HEK293 (cell line): ENCODE measurements around the gene PCDHGC4.
A peak's percentile ranks its signal among the peaks of the same experiment; 100 is the strongest.

Experiments used
- CTCF ChIA-PET: fragments of 350-600 bp; formaldehyde crosslinking; extraction: SDS; loops from one replicate; lab custom pipeline; 2021; ENCODE audit warnings: antibody characterized with exemption; lab: Yijun Ruan, JAX
- POLR2A ChIA-PET: fragments of 300-600 bp; formaldehyde crosslinking; extraction: SDS; loops from one replicate; lab custom pipeline; 2020; ENCODE audit warnings: antibody characterized with exemption, inconsistent platforms; lab: Yijun Ruan, JAX
- H3K27ac ChIP-seq: fragments of 200-500 bp; sonication (Bioruptor generic); 2 replicates; pipeline ENCODE4 v1.5.1; 2014; ENCODE audit warnings: low read depth, low read length, control low read depth, inconsistent platforms; ENCODE audit errors: extremely low read depth
- H3K36me3 ChIP-seq, 2 experiments: fragments of 200-500 bp in 1 of 2; sonication (Bioruptor generic) in 1 of 2; 1 replicate in 1 of 2; 2 replicates in 1 of 2; pipeline ENCODE4 v1.5.1; 2014 to 2017; ENCODE audit warnings: inconsistent platforms in 2 of 2, low read length in 2 of 2; ENCODE audit not compliant: control insufficient read depth in 2 of 2, insufficient read depth in 1 of 2
- H3K4me1 ChIP-seq: fragments of 200-500 bp; sonication (Bioruptor generic); 2 replicates; pipeline ENCODE4 v1.5.1; 2014; ENCODE audit warnings: mild to moderate bottlenecking, low read length, inconsistent platforms; ENCODE audit not compliant: control insufficient read depth, insufficient read depth
- H3K4me3 ChIP-seq: 2 replicates; pipeline ENCODE4 v1.5.1; 2011; ENCODE audit warnings: low read depth, mild to moderate bottlenecking, control low read depth, low read length, moderate library complexity
- H3K9me3 ChIP-seq: fragments of 200-500 bp; sonication (Bioruptor generic); 2 replicates; pipeline ENCODE4 v1.5.1; 2014; ENCODE audit warnings: low read depth, low read length, inconsistent platforms; ENCODE audit not compliant: control insufficient read depth, insufficient read depth
- GLIS2 ChIP-seq: fragments of 450-650 bp; formaldehyde crosslinking; IDR thresholded peaks from 2 replicates; pipeline ENCODE4 v1.5.1; 2016; ENCODE audit warnings: missing biosample characterization, missing genetic modification characterization
- KLF10 ChIP-seq: fragments of 450-650 bp; IDR thresholded peaks from 2 replicates; pipeline ENCODE4 v1.5.1; 2018; ENCODE audit warnings: missing biosample characterization, mild to moderate bottlenecking, missing genetic modification characterization
- KLF8 ChIP-seq: fragments of 450-650 bp; formaldehyde crosslinking; IDR thresholded peaks from 2 replicates; pipeline ENCODE4 v1.5.1; 2016; ENCODE audit warnings: missing biosample characterization, missing genetic modification characterization
- PRDM1 ChIP-seq: fragments of 450-650 bp; formaldehyde crosslinking; IDR thresholded peaks from 2 replicates; pipeline ENCODE4; 2016; ENCODE audit warnings: missing biosample characterization, missing genetic modification characterization
- SETDB1 ChIP-seq: IDR thresholded peaks from one replicate; pipeline ENCODE4 v1.6.1; 2017; ENCODE audit warnings: mild to moderate bottlenecking, low read length, moderate library complexity, mixed read lengths; ENCODE audit not compliant: insufficient read length
- TCF7L2 ChIP-seq: IDR thresholded peaks from 2 replicates; pipeline ENCODE4 v1.6.1; 2011; ENCODE audit warnings: low read depth, mild to moderate bottlenecking, inconsistent platforms, low read length, moderate library complexity, borderline replicate concordance
- YY1 ChIP-seq: fragments of 450-650 bp; formaldehyde crosslinking; IDR thresholded peaks from 2 replicates; pipeline ENCODE4 v1.5.1; 2018; ENCODE audit warnings: missing biosample characterization, missing genetic modification characterization
- YY2 ChIP-seq: fragments of 450-650 bp; formaldehyde crosslinking; IDR thresholded peaks from 2 replicates; pipeline ENCODE4 v1.5.1; 2016; ENCODE audit warnings: missing biosample characterization, missing genetic modification characterization
- ZBTB21 ChIP-seq: fragments of 450-650 bp; formaldehyde crosslinking; IDR thresholded peaks from 2 replicates; pipeline ENCODE4 v1.5.1; 2017; ENCODE audit warnings: missing biosample characterization, missing genetic modification characterization
- ZBTB48 ChIP-seq: fragments of 450-650 bp; formaldehyde crosslinking; IDR thresholded peaks from 2 replicates; pipeline ENCODE4 v1.5.1; 2016; ENCODE audit warnings: missing biosample characterization, missing genetic modification characterization
- ZNF132 ChIP-seq: fragments of 450-650 bp; formaldehyde crosslinking; IDR thresholded peaks from 2 replicates; pipeline ENCODE4 v1.5.1; 2017; ENCODE audit warnings: missing biosample characterization, missing genetic modification characterization, borderline replicate concordance
- ZNF18 ChIP-seq: fragments of 450-650 bp; formaldehyde crosslinking; IDR thresholded peaks from 2 replicates; pipeline ENCODE4 v1.5.1; 2016; ENCODE audit warnings: missing biosample characterization, missing genetic modification characterization
- ZNF24 ChIP-seq: fragments of 450-650 bp; formaldehyde crosslinking; IDR thresholded peaks from 2 replicates; pipeline ENCODE4 v1.5.1; 2016; ENCODE audit warnings: missing biosample characterization, missing genetic modification characterization
- ZNF266 ChIP-seq: fragments of 450-650 bp; formaldehyde crosslinking; IDR thresholded peaks from 2 replicates; pipeline ENCODE4 v1.5.1; 2016; ENCODE audit warnings: missing biosample characterization, missing genetic modification characterization, low read depth
- ZNF311 ChIP-seq: fragments of 450-650 bp; formaldehyde crosslinking; IDR thresholded peaks from 2 replicates; pipeline ENCODE4 v1.5.1; 2017; ENCODE audit warnings: missing biosample characterization, missing genetic modification characterization, borderline replicate concordance
- ZNF404 ChIP-seq: fragments of 450-650 bp; formaldehyde crosslinking; IDR thresholded peaks from 2 replicates; pipeline ENCODE4 v1.5.1; 2017; ENCODE audit warnings: missing biosample characterization, missing genetic modification characterization
- ZNF473 ChIP-seq: fragments of 450-650 bp; formaldehyde crosslinking; IDR thresholded peaks from 2 replicates; pipeline ENCODE4 v1.5.1; 2017; ENCODE audit warnings: missing biosample characterization, missing genetic modification characterization
- ZNF768 ChIP-seq: fragments of 450-650 bp; formaldehyde crosslinking; IDR thresholded peaks from 2 replicates; pipeline ENCODE4 v1.5.1; 2018; ENCODE audit warnings: missing biosample characterization, mild to moderate bottlenecking, missing genetic modification characterization
- ZSCAN4 ChIP-seq: fragments of 450-650 bp; formaldehyde crosslinking; IDR thresholded peaks from 2 replicates; pipeline ENCODE4 v1.5.1; 2017; ENCODE audit warnings: missing biosample characterization, missing genetic modification characterization
- TF ChIP-seq, protein P1 (sequence below): fragments of 450-650 bp; formaldehyde crosslinking; IDR thresholded peaks from 2 replicates; pipeline ENCODE4 v1.5.1; 2016; ENCODE audit warnings: missing biosample characterization, missing genetic modification characterization
- TF ChIP-seq, protein P2 (sequence below): fragments of 450-650 bp; formaldehyde crosslinking; IDR thresholded peaks from 2 replicates; pipeline ENCODE4 v1.5.0; 2017; ENCODE audit warnings: missing biosample characterization, missing genetic modification characterization, borderline replicate concordance
- TF ChIP-seq, protein P3 (sequence below): fragments of 450-650 bp; formaldehyde crosslinking; IDR thresholded peaks from 2 replicates; pipeline ENCODE4 v1.5.1; 2016; ENCODE audit warnings: missing biosample characterization, missing genetic modification characterization

PCDHGC4 gene

GRCh38 chr5:141512390-141512910 is 27.6 kb downstream of the PCDHGC4 start (continued):
- TF ChIP-seq, protein P1, sequence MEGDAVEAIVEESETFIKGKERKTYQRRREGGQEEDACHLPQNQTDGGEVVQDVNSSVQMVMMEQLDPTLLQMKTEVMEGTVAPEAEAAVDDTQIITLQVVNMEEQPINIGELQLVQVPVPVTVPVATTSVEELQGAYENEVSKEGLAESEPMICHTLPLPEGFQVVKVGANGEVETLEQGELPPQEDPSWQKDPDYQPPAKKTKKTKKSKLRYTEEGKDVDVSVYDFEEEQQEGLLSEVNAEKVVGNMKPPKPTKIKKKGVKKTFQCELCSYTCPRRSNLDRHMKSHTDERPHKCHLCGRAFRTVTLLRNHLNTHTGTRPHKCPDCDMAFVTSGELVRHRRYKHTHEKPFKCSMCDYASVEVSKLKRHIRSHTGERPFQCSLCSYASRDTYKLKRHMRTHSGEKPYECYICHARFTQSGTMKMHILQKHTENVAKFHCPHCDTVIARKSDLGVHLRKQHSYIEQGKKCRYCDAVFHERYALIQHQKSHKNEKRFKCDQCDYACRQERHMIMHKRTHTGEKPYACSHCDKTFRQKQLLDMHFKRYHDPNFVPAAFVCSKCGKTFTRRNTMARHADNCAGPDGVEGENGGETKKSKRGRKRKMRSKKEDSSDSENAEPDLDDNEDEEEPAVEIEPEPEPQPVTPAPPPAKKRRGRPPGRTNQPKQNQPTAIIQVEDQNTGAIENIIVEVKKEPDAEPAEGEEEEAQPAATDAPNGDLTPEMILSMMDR (tag by site-specific recombination) = peak; percentile 68
- TF ChIP-seq YY2 (tag by site-specific recombination) (no peak), TCF7L2 (no peak), PRDM1 (no peak), KLF10 (tag by site-specific recombination) (no peak), ZNF311 (tag by site-specific recombination) (no peak), ZBTB21 (no peak), SETDB1 (no peak), GLIS2 (tag by site-specific recombination) (no peak), KLF8 (tag by site-specific recombination) (no peak)

DNA sequence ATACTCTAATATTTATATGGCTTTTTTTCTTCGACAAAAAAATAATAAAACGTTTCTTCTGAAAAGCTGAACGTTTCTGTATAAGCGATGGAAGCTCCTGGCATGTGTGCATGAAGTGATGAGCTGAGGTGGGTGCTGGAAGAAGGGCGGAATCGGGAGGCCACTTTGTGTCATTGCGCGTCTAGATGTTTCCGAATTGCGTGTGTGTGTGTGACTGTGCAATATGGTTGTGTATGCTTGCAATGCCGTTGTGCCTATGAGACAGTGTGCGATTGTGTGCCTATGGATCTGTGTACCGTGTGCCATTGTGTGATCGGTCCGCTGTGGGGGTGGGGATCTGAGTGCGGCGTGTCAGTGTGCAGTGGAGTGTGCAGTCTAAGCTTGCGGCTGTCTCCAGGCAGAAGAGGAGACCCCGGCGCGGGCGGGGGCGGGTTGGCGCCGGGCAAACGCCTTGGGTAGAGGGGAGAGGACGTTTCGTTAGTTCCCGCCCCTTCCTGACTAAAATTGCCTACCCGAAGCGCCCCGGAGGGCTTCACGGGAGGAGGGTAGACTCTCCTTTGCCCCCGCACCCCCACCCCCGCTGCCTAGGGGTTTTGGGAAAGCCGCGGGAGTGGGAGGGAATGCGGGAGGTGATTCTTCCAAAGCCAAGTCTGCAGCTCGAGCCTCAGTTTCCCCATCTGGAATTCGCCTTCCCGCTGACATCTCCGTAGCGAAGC is 28.2 kb downstream of the PCDHGC4 start:
- Histone ChIP-seq H3K4me1 (no peaks in the 10 kb centered on the region; the same call in 1 of the 2 replicates), H3K36me3 (peaks cover 0 to 45% of the 10 kb centered on the region in 2 experiments; a peak in 1 of 3 replicates), H3K27ac (no peak overlapping the region), H3K9me3 (no peaks in the 10 kb centered on the region), H3K4me3 (no peak overlapping the region)
- CTCF ChIA-PET = interaction anchor here (0.5 to 5.8 kb wide), 22 partner anchors 10 to 434 kb away, joined by 3 to 67 read pairs (median 3); partner anchors contain the start of genes PCDHGA11, PCDHGA12, PCDHGA4 and PCDHGC5
- POLR2A ChIA-PET = interaction anchor here (1.2 to 2.3 kb wide), 2 partner anchors 37 to 38 kb away, joined by 3 to 7 read pairs; no protein-coding TSS in a partner anchor
- TF ChIP-seq ZSCAN4 (tag by site-specific recombination) (no peak), ZNF266 (no peak), YY1 (no peak), ZNF768 (tag by site-specific recombination) (no peak), ZNF473 (tag by site-specific recombination) (no peak), YY2 (tag by site-specific recombination) (no peak), ZNF24 (no peak), ZNF404 (no peak), ZBTB48 (tag by site-specific recombination) (no peak), ZNF132 (no peak), ZNF18 (tag by site-specific recombination) (no peak)
- TF ChIP-seq, protein P2, sequence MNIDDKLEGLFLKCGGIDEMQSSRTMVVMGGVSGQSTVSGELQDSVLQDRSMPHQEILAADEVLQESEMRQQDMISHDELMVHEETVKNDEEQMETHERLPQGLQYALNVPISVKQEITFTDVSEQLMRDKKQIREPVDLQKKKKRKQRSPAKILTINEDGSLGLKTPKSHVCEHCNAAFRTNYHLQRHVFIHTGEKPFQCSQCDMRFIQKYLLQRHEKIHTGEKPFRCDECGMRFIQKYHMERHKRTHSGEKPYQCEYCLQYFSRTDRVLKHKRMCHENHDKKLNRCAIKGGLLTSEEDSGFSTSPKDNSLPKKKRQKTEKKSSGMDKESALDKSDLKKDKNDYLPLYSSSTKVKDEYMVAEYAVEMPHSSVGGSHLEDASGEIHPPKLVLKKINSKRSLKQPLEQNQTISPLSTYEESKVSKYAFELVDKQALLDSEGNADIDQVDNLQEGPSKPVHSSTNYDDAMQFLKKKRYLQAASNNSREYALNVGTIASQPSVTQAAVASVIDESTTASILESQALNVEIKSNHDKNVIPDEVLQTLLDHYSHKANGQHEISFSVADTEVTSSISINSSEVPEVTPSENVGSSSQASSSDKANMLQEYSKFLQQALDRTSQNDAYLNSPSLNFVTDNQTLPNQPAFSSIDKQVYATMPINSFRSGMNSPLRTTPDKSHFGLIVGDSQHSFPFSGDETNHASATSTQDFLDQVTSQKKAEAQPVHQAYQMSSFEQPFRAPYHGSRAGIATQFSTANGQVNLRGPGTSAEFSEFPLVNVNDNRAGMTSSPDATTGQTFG (tag by site-specific recombination) = no peak
- TF ChIP-seq, protein P1 (tag by site-specific recombination) = no peak
- TF ChIP-seq, protein P3, sequence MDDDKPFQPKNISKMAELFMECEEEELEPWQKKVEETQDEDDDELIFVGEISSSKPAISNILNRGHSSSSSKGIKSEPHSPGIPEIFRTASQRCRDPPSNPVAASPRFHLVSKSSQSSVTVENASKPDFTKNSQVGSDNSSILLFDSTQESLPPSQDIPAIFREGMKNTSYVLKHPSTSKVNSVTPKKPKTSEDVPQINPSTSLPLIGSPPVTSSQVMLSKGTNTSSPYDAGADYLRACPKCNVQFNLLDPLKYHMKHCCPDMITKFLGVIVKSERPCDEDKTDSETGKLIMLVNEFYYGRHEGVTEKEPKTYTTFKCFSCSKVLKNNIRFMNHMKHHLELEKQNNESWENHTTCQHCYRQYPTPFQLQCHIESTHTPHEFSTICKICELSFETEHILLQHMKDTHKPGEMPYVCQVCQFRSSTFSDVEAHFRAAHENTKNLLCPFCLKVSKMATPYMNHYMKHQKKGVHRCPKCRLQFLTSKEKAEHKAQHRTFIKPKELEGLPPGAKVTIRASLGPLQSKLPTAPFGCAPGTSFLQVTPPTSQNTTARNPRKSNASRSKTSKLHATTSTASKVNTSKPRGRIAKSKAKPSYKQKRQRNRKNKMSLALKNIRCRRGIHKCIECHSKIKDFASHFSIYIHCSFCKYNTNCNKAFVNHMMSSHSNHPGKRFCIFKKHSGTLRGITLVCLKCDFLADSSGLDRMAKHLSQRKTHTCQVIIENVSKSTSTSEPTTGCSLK = no peak
